IMR-90 (cell line): ENCODE data around the gene LAMB3. TPM values are rescaled to one million over a fixed set of nuclear protein-coding genes. Genes with fewer than 3 reads are reported as not detected.
A peak's percentile ranks its signal among the peaks of the same experiment; 100 is the strongest.

Experiments used
- ATAC-seq: fragments of 200-7000 bp; cut with Tn5 transposase; 2 replicates; pipeline ENCODE4 v1.9.1; 2020; ENCODE audit warnings: low read depth, mild to moderate bottlenecking, moderate library complexity
- Bru-seq: library from RNA; stranded (reverse); fragments of 400-500 nt; gene quantifications from one replicate; lab custom pipeline; 2021; lab: Mats Ljungman, UMichigan
- BruChase-seq, 2 experiments: library from RNA; stranded (reverse); fragments of 400-500 nt; gene quantifications; one replicate each; lab custom pipeline; 2021; lab: Mats Ljungman, UMichigan
- BruUV-seq: library from RNA; stranded (reverse); fragments of 400-500 nt; replicated peaks from 2 replicates; lab custom pipeline; 2021; lab: Mats Ljungman, UMichigan
- CTCF ChIA-PET: fragments of 300-600 bp; formaldehyde crosslinking; extraction: SDS; loops from one replicate; lab custom pipeline; 2021; ENCODE audit warnings: antibody characterized with exemption; lab: Yijun Ruan, JAX
- POLR2A ChIA-PET: fragments of 300-600 bp; sonication (Branson Sonifier 250); formaldehyde crosslinking; loops from one replicate; lab custom pipeline; 2022; ENCODE audit warnings: antibody characterized with exemption; ENCODE audit not compliant: unreplicated experiment; lab: Charles Lee
- DNase-seq: peaks from one replicate; pipeline ENCODE4 v3.0.0; 2013
- H2AFZ ChIP-seq: replicated peaks from 2 replicates; pipeline ENCODE3; 2013; ENCODE audit warnings: low read length, mild to moderate bottlenecking; ENCODE audit not compliant: poor library complexity
- H2AK5ac ChIP-seq: 2 replicates; pipeline ENCODE4 v1.6.1; 2013; ENCODE audit warnings: low read depth, low read length, inconsistent platforms
- H2AK9ac ChIP-seq: replicated peaks from 2 replicates; pipeline ENCODE3; 2013; ENCODE audit warnings: mild to moderate bottlenecking, low read depth, low read length, moderate library complexity; ENCODE audit not compliant: poor library complexity
- H2BK120ac ChIP-seq: 2 replicates; pipeline ENCODE4 v1.6.1; 2013; ENCODE audit warnings: low read depth, low read length, inconsistent platforms
- H2BK15ac ChIP-seq: 3 replicates; pipeline ENCODE4 v1.6.1; 2013; ENCODE audit warnings: low read depth, low read length, inconsistent platforms
- H2BK20ac ChIP-seq: 2 replicates; pipeline ENCODE4 v1.6.1; 2013; ENCODE audit warnings: low read depth, mild to moderate bottlenecking, inconsistent platforms, low read length, moderate library complexity
- H2BK5ac ChIP-seq: 2 replicates; pipeline ENCODE4 v1.6.1; 2013; ENCODE audit warnings: mild to moderate bottlenecking, low read depth, low read length, inconsistent platforms; ENCODE audit not compliant: poor library complexity, severe bottlenecking
- H3K14ac ChIP-seq: replicated peaks from 2 replicates; pipeline ENCODE4 v1.6.1; 2013; ENCODE audit warnings: low read depth, low read length, inconsistent platforms
- H3K18ac ChIP-seq: 2 replicates; pipeline ENCODE4 v1.6.1; 2013; ENCODE audit warnings: low read depth, low read length, control low read depth
- H3K23ac ChIP-seq: 2 replicates; pipeline ENCODE4 v1.6.1; 2013; ENCODE audit warnings: low read depth, low read length, inconsistent platforms
- H3K27ac ChIP-seq: 2 replicates; pipeline ENCODE4 v1.5.1; 2013; ENCODE audit warnings: mild to moderate bottlenecking, control low read depth, low read length; ENCODE audit not compliant: insufficient read depth
- H3K27me3 ChIP-seq: 2 replicates; pipeline ENCODE4 v1.6.1; 2013; ENCODE audit warnings: low read length; ENCODE audit not compliant: control insufficient read depth, insufficient read depth
- H3K36me3 ChIP-seq: 2 replicates; pipeline ENCODE4 v1.6.1; 2013; ENCODE audit warnings: low read length, mixed read lengths; ENCODE audit not compliant: control insufficient read depth, insufficient read depth
- H3K4ac ChIP-seq: 2 replicates; pipeline ENCODE4 v1.6.1; 2013; ENCODE audit warnings: low read depth, low read length, inconsistent platforms
- H3K4me1 ChIP-seq: 2 replicates; pipeline ENCODE4 v1.6.1; 2013; ENCODE audit warnings: low read length, mixed read lengths; ENCODE audit not compliant: control insufficient read depth, insufficient read depth
- H3K4me2 ChIP-seq: 2 replicates; pipeline ENCODE4 v1.6.1; 2013; ENCODE audit warnings: low read depth, mild to moderate bottlenecking, control low read depth, low read length, moderate library complexity
- H3K4me3 ChIP-seq: 2 replicates; pipeline ENCODE4 v1.5.1; 2013; ENCODE audit warnings: low read depth, mild to moderate bottlenecking, control low read depth, low read length, moderate library complexity; ENCODE audit not compliant: insufficient read depth
- H3K56ac ChIP-seq: 2 replicates; pipeline ENCODE4 v1.6.1; 2013; ENCODE audit warnings: low read length, inconsistent platforms; ENCODE audit not compliant: insufficient read depth; ENCODE audit errors: extremely low read depth
- H3K79me1 ChIP-seq, 2 experiments: 2 replicates each; pipeline ENCODE4 v1.6.1; 2013; ENCODE audit warnings: low read length in 2 of 2, inconsistent platforms in 1 of 2, low read depth in 1 of 2
- H3K9ac ChIP-seq: 2 replicates; pipeline ENCODE4 v1.6.1; 2013; ENCODE audit warnings: low read depth, low read length, control low read depth
- H3K9me1 ChIP-seq: 2 replicates; pipeline ENCODE4 v1.6.1; 2013; ENCODE audit warnings: low read length, inconsistent platforms; ENCODE audit not compliant: insufficient read depth
- H3K9me3 ChIP-seq: 2 replicates; pipeline ENCODE4 v1.6.1; 2013; ENCODE audit warnings: low read length; ENCODE audit not compliant: control insufficient read depth, insufficient read depth
- H4K20me1 ChIP-seq: 2 replicates; pipeline ENCODE4 v1.6.1; 2013; ENCODE audit warnings: low read length, inconsistent platforms; ENCODE audit not compliant: insufficient read depth
- H4K5ac ChIP-seq: 2 replicates; pipeline ENCODE4 v1.6.1; 2013; ENCODE audit warnings: mild to moderate bottlenecking, low read depth, low read length, control low read depth
- H4K8ac ChIP-seq, 2 experiments: 2 replicates each; pipeline ENCODE4 v1.6.1; 2013; ENCODE audit warnings: low read depth in 2 of 2, low read length in 2 of 2, control low read depth in 1 of 2, inconsistent platforms in 1 of 2
- H4K91ac ChIP-seq: 2 replicates; pipeline ENCODE4 v1.6.1; 2013; ENCODE audit warnings: low read depth, low read length, inconsistent platforms; ENCODE audit not compliant: insufficient read depth
- BHLHE40 ChIP-seq: fragments of 150-350 bp; IDR thresholded peaks from 2 replicates; pipeline ENCODE4 v1.6.1; 2016; ENCODE audit warnings: mild to moderate bottlenecking, low read depth, low read length
- CEBPB ChIP-seq: IDR thresholded peaks from 2 replicates; pipeline ENCODE4 v1.6.1; 2012; ENCODE audit warnings: low read depth, low read length, improper control_type of control experiment
- CHD1 ChIP-seq: IDR thresholded peaks from 2 replicates; pipeline ENCODE4 v1.6.1; 2012; ENCODE audit warnings: low read depth, low read length, improper control_type of control experiment
- CTCF ChIP-seq: conservative IDR thresholded peaks from 2 replicates; pipeline ENCODE4 v1.5.1; 2012; ENCODE audit warnings: mild to moderate bottlenecking, low read depth, low read length, improper control_type of control experiment
- FOS ChIP-seq: fragments of 150-350 bp; IDR thresholded peaks from 2 replicates; pipeline ENCODE4 v1.6.1; 2016; ENCODE audit warnings: low read depth, low read length
- MAFK ChIP-seq: IDR thresholded peaks from 2 replicates; pipeline ENCODE4 v1.6.1; 2012; ENCODE audit warnings: low read depth, low read length, improper control_type of control experiment
- MAZ ChIP-seq: IDR thresholded peaks from 2 replicates; pipeline ENCODE4 v1.6.1; 2012; ENCODE audit warnings: low read depth, mild to moderate bottlenecking, low read length, improper control_type of control experiment, moderate library complexity, borderline replicate concordance
- NFE2L2 ChIP-seq: fragments of 150-350 bp; IDR thresholded peaks from 2 replicates; pipeline ENCODE4 v1.6.1; 2016; ENCODE audit warnings: low read depth, mild to moderate bottlenecking, low read length
- POLR2A ChIP-seq: IDR thresholded peaks from 2 replicates; pipeline ENCODE4 v1.6.1; 2012; ENCODE audit warnings: mild to moderate bottlenecking, low read depth, low read length
- RAD21 ChIP-seq: IDR thresholded peaks from 2 replicates; pipeline ENCODE4 v1.6.1; 2012; ENCODE audit warnings: low read length, improper control_type of control experiment
- RCOR1 ChIP-seq: IDR thresholded peaks from 2 replicates; pipeline ENCODE4 v1.6.1; 2012; ENCODE audit warnings: mild to moderate bottlenecking, low read length, improper control_type of control experiment; ENCODE audit not compliant: insufficient replicate concordance
- RFX5 ChIP-seq: IDR thresholded peaks from 2 replicates; pipeline ENCODE4 v1.8.0; 2012; ENCODE audit warnings: low read depth, mild to moderate bottlenecking, low read length, moderate library complexity
- SMC3 ChIP-seq: fragments of 150-350 bp; IDR thresholded peaks from 2 replicates; pipeline ENCODE4 v1.6.1; 2016; ENCODE audit warnings: low read depth, mild to moderate bottlenecking, antibody characterized with exemption, low read length, moderate library complexity
- USF2 ChIP-seq: fragments of 150-350 bp; IDR thresholded peaks from 2 replicates; pipeline ENCODE4 v1.6.1; 2017; ENCODE audit warnings: mild to moderate bottlenecking, antibody characterized with exemption, low read length, low read depth
- WGBS, 2 experiments: methylation state at CpG; one replicate each; pipeline versions ENCODE4 v1.1.5 to v1.1.7; 2013; ENCODE audit warnings: missing lambda C conversion rate in 2 of 2; ENCODE audit not compliant: insufficient read length in 1 of 2; ENCODE audit errors: extremely low coverage in 2 of 2; 5-methylcytosine and 5-hydroxymethylcytosine counted together
- dilution Hi-C: fragments of 300-500 bp; cut with HindIII; formaldehyde crosslinking; loops from one replicate; pipeline ENCODE4 v1.14.3; 2018; ENCODE audit warnings: low sequenced_read_pairs; ENCODE audit not compliant: unreplicated experiment
- in situ Hi-C: fragments of 300-500 bp; cut with MboI; formaldehyde crosslinking; loops from 3 replicates; pipeline ENCODE4 v1.14.3; 2019; ENCODE audit warnings: low sequenced_read_pairs, inconsistent platforms, mixed read lengths
- intact Hi-C: fragments of 100-400 bp; cut with micrococcal nuclease; formaldehyde crosslinking; loops from 2 replicates; pipeline ENCODE4 v1.10.0; 2022
- long read RNA-seq: library from polyadenylated mRNA; unstranded; transcript quantifications from one replicate; pipeline ENCODE4 v2.0.0, GENCODE V29; 2021; ENCODE audit not compliant: unreplicated experiment
- polyA plus RNA-seq, 3 experiments: library from polyadenylated mRNA; depleted of rRNA; stranded (reverse); fragments of >200 nt; gene quantifications; 2 replicates each; pipeline ENCODE4 v1.2.3, GENCODE V29; 2012; ENCODE audit warnings: low replicate concordance in 1 of 3
- total RNA-seq: library from RNA; depleted of rRNA; stranded (reverse); fragments of >200 nt; gene quantifications from 2 replicates; pipeline ENCODE4 v1.2.3, GENCODE V29; 2012; rRNA removed

Gene LAMB3
- total RNA-seq (0.72 and 1.1 TPM in 2 replicates), polyA plus RNA-seq (2012; rRNA removed) (1.6 and 2.1 TPM in 2 replicates), Bru-seq, nascent RNA (percentile 26 among the genes with signal in this experiment), BruChase-seq, experiment 1, labeled RNA remaining after a 6-hour chase (percentile 24 among the genes with signal in this experiment), BruChase-seq, experiment 2, labeled RNA remaining after a 2-hour chase (percentile 19 among the genes with signal in this experiment)
- 0.83 and 2.0 TPM in 2 replicates for polyA plus RNA-seq (2012; cell fraction: cytosol; rRNA removed)
- polyA plus RNA-seq (2012; cell fraction: nucleus; rRNA removed; ENCODE audit: low replicate concordance), result 1.1 and 1.8 TPM in 2 replicates
- long read RNA-seq, full-length matches to known transcripts, result 1 of 3 reads
- long read RNA-seq, partial matches to known transcripts, result 0 of 3 reads
- long read RNA-seq, other reads (novel, unspliced or antisense), result 2 of 3 reads

- ChIA-PET POLR2A (no interaction called here), CTCF (interaction anchor here (1.2 kb wide), 1 partner anchor 25 kb away, joined by 3 read pairs; no protein-coding TSS in a partner anchor)
- H4K8ac ChIP-seq, result peak within 1 kb of the TSS; percentile 59 to 96; a peak in 2 of 4 replicates
- H3K4me1 ChIP-seq, result peaks cover 18% of the 10 kb centered on the region
- H2AFZ ChIP-seq, result peak within 1 kb of the TSS; percentile 90
- no peak within 1 kb of the TSS for H3K18ac ChIP-seq
- in situ Hi-C loops (no loop called here), dilution Hi-C loops (no loop called here), intact Hi-C loops (no loop called here)
- H3K14ac ChIP-seq, result no peak within 1 kb of the TSS
- H2AK9ac ChIP-seq, result peak within 1 kb of the TSS; percentile 73
- H2AK5ac ChIP-seq, result 0 out of 2 replicates have a peak within 1 kb of the TSS, but pooled peaks have one; percentile 28
- no peak within 1 kb of the TSS for H4K91ac ChIP-seq
- H4K5ac ChIP-seq, result no peak within 1 kb of the TSS
- H2BK20ac ChIP-seq, result peak within 1 kb of the TSS; percentile 27
- DNase-seq (no peak), ATAC-seq (no peak)
- H3K27me3 ChIP-seq, result no peaks in the 10 kb centered on the region; the same call in 1 of the 2 replicates
- H2BK120ac ChIP-seq, result no peak within 1 kb of the TSS
- H3K4me3 ChIP-seq, result no peak within 1 kb of the TSS
- no peak within 1 kb of the TSS for H3K27ac ChIP-seq
- no peak within 1 kb of the TSS for H3K9ac ChIP-seq
- no peak within 1 kb of the TSS; the same call in 1 of the 2 replicates for H3K4ac ChIP-seq
- H4K20me1 ChIP-seq, result no peaks in the 10 kb centered on the region
- H2BK5ac ChIP-seq, result no peak within 1 kb of the TSS
- WGBS, 2 experiments, result 77% methylated on average over 10 of the region's 14 CpGs; no CpG with 5 or more reads in 1 of the 2 experiments
- H3K9me3 ChIP-seq, result no peaks in the 10 kb centered on the region
- H3K56ac ChIP-seq, result no peak within 1 kb of the TSS
- H3K23ac ChIP-seq, result no peak within 1 kb of the TSS
- no peaks in the 10 kb centered on the region for H3K36me3 ChIP-seq
- BruUV-seq, result no TSS peak
- H3K9me1 ChIP-seq, result peaks cover 21% of the 10 kb centered on the region
- no peak within 1 kb of the TSS for H3K4me2 ChIP-seq
- no peaks in the 10 kb centered on the region for H3K79me1 ChIP-seq
- no peak within 1 kb of the TSS for H2BK15ac ChIP-seq
- TF ChIP-seq RCOR1 (no peak), CTCF (no peak), NFE2L2 (no peak), USF2 (no peak), MAZ (no peak), SMC3 (no peak), BHLHE40 (no peak), FOS (no peak), MAFK (no peak), RFX5 (no peak), CEBPB (no peak), CHD1 (no peak), RAD21 (no peak), POLR2A (no peak)
These were observed at the start of gene LAMB3 for GRCh38 chr1:209652121-209652735. LAMB3 (minus strand) TSS chr1:209652425; CDS start chr1:209650944, 1,481 bp downstream.
